T-helper 1 cell treated with Interleukin-12 subunit alpha and Interleukin-12 subunit beta and Interleukin-4 antibody, amounts not matched to agents 30 μg/mL and 1 μg/mL, for 36 hours (primary cell): ENCODE data around the gene GLB1L2.
"Not testable (repeated sequence)": the region's sequence is repeated elsewhere in the genome, so short reads cannot be mapped to it uniquely, and the experiment has no call there.

Experiments used
- H3K27ac Mint-ChIP-seq: one replicate; pipeline ENCODE4 v1.8.0; 2021; ENCODE audit warnings: mild to moderate bottlenecking, mixed read lengths
- H3K27me3 Mint-ChIP-seq: one replicate; pipeline ENCODE4 v1.8.0; 2021; ENCODE audit warnings: low read depth, mixed read lengths
- H3K36me3 Mint-ChIP-seq: one replicate; pipeline ENCODE4 v1.8.0; 2021; ENCODE audit warnings: low read depth, mixed read lengths
- H3K4me1 Mint-ChIP-seq: one replicate; pipeline ENCODE4 v1.8.0; 2021; ENCODE audit warnings: low read depth, mixed read lengths
- H3K4me3 Mint-ChIP-seq: one replicate; pipeline ENCODE4 v1.8.0; 2021; ENCODE audit warnings: mild to moderate bottlenecking, moderate library complexity, mixed read lengths
- H3K9me3 Mint-ChIP-seq: one replicate; pipeline ENCODE4 v1.8.0; 2021; ENCODE audit warnings: mixed read lengths

The GLB1L2 gene

DNA sequence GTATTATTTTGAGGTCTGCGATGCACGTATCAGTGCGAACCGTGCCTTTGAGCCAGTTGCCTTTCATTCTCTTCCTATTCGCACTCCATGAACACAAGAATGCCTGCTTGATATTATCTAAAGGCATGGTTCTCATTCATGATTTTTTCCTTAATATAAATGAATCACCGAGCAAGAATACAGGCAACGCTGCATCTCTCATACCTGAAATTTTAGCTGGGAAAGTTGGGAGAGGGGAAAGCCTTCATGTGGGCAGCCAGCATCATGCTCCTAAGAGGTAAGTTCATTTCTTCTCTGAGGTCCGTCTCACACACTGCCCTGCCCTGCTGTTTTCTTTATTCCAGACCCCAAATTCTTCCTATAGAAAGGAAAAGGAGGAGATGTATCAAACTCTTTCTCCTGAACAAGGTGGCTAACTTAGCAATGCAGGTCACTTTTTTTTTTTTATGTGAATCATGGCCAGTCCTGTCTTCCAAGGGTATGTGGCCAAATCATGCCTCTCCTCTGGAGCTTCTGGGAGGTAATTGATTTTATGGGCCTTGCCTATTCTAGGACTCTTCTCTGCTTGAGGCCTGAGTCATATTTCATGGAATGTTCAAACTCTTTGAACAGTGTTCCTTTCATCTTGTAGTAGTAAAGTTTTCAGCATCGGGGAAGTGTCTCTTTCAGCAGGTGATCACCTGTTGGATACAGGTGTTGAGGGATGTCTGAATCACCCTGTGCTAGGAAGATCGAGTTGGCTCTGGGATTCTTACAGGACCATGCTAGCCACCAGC is 3.2 kb downstream of the GLB1L2 start:
- Mint-ChIP-seq H3K9me3 (no peaks in the 10 kb centered on the region), H3K4me3 (no peak overlapping the region), H3K27me3 (peaks cover 43% of the 10 kb centered on the region)

DNA sequence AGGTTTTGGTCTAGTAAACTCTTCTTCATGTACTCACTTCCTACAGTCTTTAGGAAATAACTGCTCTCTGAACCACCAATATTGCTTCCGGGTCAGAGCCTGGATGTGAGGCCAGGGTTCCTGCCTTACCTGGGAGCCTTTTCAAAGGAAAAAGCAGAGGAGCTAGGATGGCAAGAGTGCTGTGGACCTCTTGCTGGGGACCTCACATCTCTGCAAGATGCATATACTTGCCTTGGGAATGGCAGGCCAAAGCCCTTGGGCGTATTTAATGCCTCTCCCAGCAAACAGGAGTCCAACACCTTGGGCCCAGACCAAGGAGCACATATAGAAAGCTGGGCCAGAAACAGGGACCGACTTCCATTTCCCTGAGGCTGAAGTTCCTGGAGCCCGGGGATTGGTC is 5.3 kb downstream of the GLB1L2 start:
- H3K36me3 Mint-ChIP-seq: no peaks in the 10 kb centered on the region
- peaks cover 28% of the 10 kb centered on the region for H3K27me3 Mint-ChIP-seq
- peaks cover 9% of the 10 kb centered on the region for H3K4me1 Mint-ChIP-seq
- no peak overlapping the region for H3K27ac Mint-ChIP-seq
- no peaks in the 10 kb centered on the region for H3K9me3 Mint-ChIP-seq
- no peak overlapping the region for H3K4me3 Mint-ChIP-seq

More for the DNA sequence above, 3.2 kb downstream of the GLB1L2 start:
- Mint-ChIP-seq H3K4me1 (peaks cover 17% of the 10 kb centered on the region), H3K36me3 (no peaks in the 10 kb centered on the region), H3K27ac (no peak overlapping the region)

DNA sequence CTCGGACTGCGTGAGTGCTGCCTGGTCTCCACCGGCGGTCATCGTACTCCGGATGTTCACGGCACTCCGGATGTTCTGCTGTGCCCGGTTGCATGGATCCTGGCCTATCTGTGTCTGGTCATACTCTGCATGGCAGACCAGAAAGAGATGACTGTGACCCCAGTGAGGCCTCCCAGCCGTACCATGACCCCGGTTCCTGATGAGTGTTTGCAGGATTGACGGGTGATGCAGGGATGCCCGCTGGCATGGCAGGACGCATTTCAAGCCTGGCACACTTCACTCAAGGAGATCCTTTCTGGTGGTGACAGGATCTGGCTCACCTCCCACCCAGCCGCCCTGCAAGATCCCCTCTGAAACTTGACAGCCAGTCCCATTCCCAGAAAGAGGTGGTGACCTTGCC is 6.3 kb downstream of the GLB1L2 start:
- Mint-ChIP-seq H3K27me3 (peaks cover 21% of the 10 kb centered on the region), H3K4me1 (peaks cover 4% of the 10 kb centered on the region), H3K4me3 (no peak overlapping the region), H3K27ac (no peak overlapping the region), H3K9me3 (no peaks in the 10 kb centered on the region), H3K36me3 (no peaks in the 10 kb centered on the region)

DNA sequence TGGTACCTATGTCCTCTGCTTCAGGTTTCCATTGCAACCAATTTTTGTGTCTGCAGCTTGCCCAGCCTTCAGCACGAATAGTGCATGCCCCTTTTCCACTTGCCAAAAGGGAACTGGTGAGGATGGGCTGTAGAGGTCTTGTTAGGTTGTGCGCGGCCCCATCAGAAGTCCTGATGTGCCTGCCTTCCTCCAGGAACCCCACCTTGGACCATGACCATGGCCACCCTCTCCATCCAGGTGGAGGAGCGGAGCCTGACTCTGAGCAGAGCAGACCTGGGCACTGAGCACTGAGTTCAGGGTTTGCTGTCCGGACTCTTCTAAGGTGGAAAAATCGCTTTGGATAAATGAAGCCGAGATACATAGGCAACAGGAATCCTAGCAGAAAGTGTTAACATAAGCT is 6.9 kb downstream of the GLB1L2 start:
- H3K36me3 Mint-ChIP-seq: no peaks in the 10 kb centered on the region
- no peak overlapping the region for H3K27ac Mint-ChIP-seq
- peaks cover 4% of the 10 kb centered on the region for H3K4me1 Mint-ChIP-seq
- H3K4me3 Mint-ChIP-seq: no peak overlapping the region
- H3K9me3 Mint-ChIP-seq: no peaks in the 10 kb centered on the region
- peaks cover 15% of the 10 kb centered on the region for H3K27me3 Mint-ChIP-seq

DNA sequence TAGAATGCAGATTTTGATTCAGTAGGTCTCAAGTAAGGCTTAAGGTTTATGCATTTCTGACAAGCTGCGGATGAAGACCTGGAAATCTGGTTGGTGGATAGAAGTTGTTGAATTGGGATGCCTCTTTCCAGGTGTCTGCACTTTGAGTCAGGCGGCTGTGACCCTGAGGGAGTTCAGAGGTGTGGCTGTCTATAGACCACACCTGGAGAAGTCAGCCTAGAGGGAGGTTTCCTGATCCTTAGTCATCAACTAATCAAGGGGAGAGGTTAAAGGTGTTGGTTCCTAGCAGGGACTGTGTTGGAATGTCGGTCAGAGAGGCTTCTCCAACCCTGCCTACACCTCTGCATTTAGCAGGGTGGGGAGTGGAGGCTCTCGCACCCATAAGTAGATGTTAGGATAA is 8.0 kb downstream of the GLB1L2 start:
- H3K27ac Mint-ChIP-seq: no peak overlapping the region
- H3K4me3 Mint-ChIP-seq: no peak overlapping the region
- no peaks in the 10 kb centered on the region for H3K36me3 Mint-ChIP-seq
- peaks cover under 1% of the 10 kb centered on the region for H3K4me1 Mint-ChIP-seq
- H3K9me3 Mint-ChIP-seq: no peaks in the 10 kb centered on the region
- H3K27me3 Mint-ChIP-seq: peaks cover 11% of the 10 kb centered on the region

DNA sequence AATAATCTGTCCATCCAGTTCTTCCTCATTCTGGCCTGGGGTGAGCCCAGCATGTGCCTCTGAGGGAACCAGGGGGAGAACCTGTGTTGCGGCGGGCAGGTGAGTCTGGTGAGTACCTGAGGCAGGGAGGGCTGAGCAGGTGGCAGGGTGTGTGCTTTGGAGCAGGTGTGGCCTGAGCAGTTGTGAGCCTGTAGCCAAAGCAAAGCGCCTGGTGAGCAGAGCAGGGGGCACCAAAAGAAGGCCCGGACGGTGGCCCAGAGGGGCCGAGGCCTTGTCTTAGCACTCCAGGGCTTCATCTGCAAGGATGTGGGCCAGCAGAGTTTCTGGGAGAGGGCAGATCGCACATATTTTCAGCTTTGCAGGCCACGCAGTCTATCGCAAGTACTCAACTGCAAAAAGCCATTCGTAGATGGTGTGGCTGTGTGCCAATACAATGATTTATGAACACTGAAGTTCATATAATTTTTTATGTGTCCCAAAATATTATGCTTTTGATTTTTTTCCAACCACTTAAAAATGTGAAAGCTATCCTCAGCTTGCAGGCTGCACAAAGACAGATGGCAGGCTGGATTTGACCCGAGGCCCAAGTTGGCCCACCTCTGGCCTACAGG is 8.7 kb downstream of the GLB1L2 start:
- no peaks in the 10 kb centered on the region for H3K4me1 Mint-ChIP-seq
- no peak overlapping the region for H3K4me3 Mint-ChIP-seq
- H3K27me3 Mint-ChIP-seq: peaks cover 4% of the 10 kb centered on the region
- no peaks in the 10 kb centered on the region for H3K9me3 Mint-ChIP-seq
- no peaks in the 10 kb centered on the region for H3K36me3 Mint-ChIP-seq
- H3K27ac Mint-ChIP-seq: no peak overlapping the region

DNA sequence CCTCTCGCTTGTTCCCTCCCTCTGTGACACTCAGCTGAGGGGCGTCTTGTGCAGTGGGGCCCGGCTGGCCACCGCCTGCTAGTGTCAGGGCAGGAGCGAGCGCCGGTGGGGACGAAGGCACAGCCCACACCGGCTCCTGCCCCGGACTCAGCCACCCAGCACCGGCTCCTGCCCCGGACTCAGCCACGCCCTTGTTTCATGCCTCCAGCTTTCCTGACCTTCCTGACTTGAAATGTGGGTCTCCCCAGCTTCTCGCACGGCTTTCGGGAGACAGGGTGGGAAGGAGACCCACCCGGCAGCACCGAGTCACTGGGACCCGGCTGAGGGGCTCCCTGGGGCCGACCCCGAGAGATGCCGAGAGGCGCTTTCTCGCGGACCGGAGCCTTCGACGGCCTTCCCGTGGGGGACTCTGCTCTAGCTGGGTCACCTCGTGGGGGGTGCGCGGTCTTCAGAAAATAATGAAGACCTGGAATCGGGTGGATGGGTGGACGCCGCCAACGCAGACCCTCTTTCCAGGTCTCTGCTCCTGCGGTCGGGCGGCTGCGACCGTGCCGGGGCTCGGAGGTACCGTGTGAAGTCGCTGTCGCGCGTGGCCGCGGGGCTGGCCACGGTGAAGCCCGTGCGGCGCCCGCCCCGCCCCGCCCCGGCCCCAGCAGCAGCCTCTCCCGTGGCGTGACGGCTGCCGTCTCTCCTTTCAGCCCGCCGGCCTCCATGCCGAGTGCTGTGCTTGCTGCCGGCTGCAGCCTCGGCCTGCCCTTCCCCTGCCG is 10.2 kb downstream of the GLB1L2 start:
- Mint-ChIP-seq H3K9me3 (no peaks in the 10 kb centered on the region), H3K27ac (no peak overlapping the region), H3K27me3 (peaks cover 4% of the 10 kb centered on the region), H3K4me3 (no peak overlapping the region), H3K4me1 (no peaks in the 10 kb centered on the region), H3K36me3 (no peaks in the 10 kb centered on the region)

DNA sequence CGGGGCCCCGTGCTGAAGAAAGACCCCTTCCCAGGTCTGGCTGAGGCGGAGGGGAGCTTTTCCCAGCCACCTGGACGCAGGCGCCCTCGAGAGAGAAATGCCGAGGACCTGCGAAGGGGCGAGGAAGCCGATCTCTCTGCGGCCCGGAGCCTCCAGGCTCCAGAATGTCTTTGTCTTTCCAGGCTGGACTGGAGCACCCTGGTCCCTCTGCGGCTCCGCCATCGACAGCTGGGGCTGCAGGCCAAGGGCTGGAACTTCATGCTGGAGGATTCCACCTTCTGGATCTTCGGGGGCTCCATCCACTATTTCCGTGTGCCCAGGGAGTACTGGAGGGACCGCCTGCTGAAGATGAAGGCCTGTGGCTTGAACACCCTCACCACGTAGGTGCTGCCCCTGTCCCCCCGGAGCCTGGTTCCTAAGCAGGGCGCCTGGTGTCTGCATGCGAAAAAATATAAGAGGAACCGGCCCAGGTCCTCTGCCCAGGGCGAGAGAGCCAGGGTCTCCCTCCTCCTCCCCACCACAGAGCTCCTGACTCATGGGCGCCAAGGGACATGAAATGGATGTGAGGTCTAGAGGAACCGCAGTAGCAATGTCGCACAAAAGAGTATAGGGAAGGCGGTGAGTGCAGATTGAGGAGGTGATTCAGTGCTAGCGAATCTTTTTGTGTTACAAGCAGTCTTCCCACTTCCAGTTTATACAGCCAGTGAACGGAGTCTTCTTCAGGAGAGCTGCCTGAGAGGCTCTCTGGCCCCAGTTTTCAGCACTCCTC is 11.0 kb downstream of the GLB1L2 start:
- no peak overlapping the region for H3K4me3 Mint-ChIP-seq
- peaks cover 4% of the 10 kb centered on the region for H3K27me3 Mint-ChIP-seq
- no peaks in the 10 kb centered on the region for H3K36me3 Mint-ChIP-seq
- no peaks in the 10 kb centered on the region for H3K9me3 Mint-ChIP-seq
- no peak overlapping the region for H3K27ac Mint-ChIP-seq
- H3K4me1 Mint-ChIP-seq: no peaks in the 10 kb centered on the region

DNA sequence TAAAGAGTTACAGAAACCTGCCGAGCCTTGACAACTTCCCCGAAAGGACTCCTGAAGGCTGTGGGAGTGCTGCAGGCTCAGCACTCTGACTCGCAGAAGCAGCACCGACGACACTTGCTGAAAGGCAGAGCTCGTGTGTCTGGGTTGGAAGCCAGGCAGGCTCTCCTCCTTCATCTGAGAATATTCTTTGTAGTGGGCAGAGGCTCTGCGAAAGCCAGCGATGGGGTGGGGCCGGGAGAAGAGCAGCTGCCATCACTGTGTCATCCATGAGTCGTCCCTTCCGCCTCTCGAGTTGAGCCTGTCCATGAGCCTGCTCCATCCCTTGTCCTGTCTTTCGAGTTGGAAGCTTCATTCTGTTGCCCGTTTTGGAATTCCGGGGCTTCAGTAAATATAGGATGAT is 11.9 kb downstream of the GLB1L2 start:
- no peak overlapping the region for H3K4me3 Mint-ChIP-seq
- no peak overlapping the region for H3K27ac Mint-ChIP-seq
- H3K36me3 Mint-ChIP-seq: no peaks in the 10 kb centered on the region
- H3K27me3 Mint-ChIP-seq: peaks cover 4% of the 10 kb centered on the region
- no peaks in the 10 kb centered on the region for H3K9me3 Mint-ChIP-seq
- H3K4me1 Mint-ChIP-seq: no peaks in the 10 kb centered on the region

DNA sequence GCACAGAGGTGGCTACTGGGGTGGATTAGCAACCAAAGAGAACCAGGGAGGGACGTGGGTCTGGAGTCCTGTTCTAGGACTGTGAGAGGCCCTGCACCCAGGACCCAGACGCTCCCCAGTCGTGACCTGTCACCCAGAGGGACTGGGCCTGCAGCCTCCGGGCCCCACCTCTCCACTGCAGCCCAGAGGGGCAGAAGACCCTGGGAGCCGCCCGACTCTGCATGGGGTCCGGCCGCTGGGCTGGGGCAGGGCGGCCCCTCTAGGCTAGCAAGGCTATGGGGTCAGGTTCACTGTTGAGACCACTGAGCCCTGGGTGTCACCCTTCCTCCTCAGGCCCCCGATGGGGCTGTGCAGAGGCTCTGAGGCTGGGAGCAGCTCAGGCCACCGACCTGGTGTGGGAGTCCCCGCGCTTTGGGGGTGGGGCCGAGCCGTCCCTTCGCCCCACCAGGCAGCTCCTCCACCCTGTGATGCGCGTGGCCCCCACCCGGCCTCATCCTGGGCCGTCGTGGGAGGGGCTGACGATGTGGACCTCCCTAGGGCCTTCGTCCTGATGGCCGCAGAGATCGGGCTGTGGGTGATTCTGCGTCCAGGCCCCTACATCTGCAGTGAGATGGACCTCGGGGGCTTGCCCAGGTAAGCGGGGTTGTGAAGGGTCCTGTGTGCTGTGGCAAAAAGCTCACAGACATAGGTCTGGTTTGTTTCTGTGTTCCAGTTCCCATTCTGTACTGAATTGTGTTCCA is 12.9 kb downstream of the GLB1L2 start:
- not testable (repeated sequence) for H3K36me3 Mint-ChIP-seq, H3K4me3 Mint-ChIP-seq, H3K27ac Mint-ChIP-seq, H3K4me1 Mint-ChIP-seq, H3K9me3 Mint-ChIP-seq, H3K27me3 Mint-ChIP-seq

DNA sequence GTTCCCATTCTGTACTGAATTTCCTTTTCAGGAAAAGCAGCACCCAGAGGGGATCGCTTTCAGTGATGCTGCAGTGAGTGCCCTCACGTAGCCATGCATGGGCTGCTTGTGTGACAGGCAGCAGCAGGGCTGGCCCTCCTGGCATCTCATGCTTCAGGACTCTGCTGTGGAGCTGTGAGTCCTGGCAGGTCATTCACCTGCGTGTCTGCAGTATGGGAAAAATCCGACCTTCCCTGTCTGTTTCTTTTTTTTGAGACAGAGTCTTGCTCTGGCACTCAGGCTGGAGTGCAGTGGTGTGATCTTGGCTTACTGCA is 13.4 kb downstream of the GLB1L2 start:
- Mint-ChIP-seq H3K4me3 (no peak overlapping the region), H3K4me1 (peaks cover 13% of the 10 kb centered on the region), H3K27ac (no peak overlapping the region), H3K27me3 (peaks cover 4% of the 10 kb centered on the region), H3K9me3 (no peaks in the 10 kb centered on the region), H3K36me3 (peaks cover 2% of the 10 kb centered on the region)

DNA sequence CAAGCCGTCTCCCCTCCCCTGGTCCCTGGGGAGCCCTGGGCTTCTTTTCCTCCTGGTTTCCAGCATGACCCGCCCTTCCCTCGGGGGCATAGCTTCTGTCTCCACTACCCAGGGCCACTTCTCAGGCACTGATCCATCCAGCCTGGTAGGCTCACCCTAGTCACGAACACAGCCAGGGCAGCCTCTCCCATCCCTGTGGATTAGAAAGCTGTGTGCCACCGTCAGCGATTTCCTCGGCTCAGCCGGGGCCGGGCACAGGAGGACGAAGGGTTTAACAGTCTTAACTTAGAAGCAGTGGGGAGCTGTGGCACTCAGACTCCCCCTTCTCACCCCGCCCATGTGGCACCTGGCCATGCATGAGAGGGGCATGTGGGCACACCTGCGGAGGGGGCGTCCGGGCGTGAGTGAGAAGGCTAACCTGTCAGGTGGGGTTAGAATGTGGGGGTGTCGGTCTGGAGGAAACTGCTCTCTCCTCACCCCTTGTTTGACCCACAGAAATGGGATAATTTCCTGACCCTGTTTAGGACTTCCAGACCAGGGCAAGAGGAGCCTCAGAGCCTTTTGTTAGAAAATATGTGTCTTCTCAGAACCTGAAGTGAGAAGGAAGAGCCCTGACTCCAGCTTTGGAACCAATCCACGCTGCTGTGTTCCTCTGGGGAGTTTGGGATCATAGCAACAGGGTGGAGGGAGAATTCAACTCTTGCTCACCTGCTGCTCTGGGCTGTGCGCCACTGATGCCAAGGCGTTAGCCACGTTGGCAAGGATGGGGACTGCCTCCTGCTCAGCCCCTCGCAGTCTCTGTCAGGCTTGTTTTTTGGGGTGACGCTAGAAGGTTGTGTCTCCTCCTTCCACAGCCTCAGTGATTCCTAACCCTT is 14.6 kb downstream of the GLB1L2 start:
- Mint-ChIP-seq H3K4me3 (no peak overlapping the region), H3K27ac (peak overlapping the region; percentile 18), H3K9me3 (no peaks in the 10 kb centered on the region), H3K36me3 (peaks cover 3% of the 10 kb centered on the region), H3K27me3 (peaks cover 4% of the 10 kb centered on the region), H3K4me1 (peaks cover 16% of the 10 kb centered on the region)

DNA sequence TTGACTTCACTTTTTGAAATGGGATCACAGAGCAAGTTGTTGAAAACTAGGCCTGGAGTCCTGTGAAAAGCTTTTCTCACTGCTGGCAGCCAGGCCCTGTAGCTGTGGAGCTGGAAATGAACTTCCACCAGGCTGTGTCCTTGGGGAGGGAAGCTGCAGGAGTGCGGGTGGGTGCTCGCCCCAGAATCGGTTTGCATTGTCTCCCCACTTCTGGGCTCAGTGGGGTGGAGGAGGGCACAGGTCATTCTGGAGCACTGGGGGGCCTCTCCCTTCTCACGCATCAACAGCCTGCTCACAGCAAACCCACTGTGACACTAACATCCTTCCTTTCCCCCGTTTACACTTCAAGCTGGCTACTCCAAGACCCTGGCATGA is 15.2 kb downstream of the GLB1L2 start:
- H3K36me3 Mint-ChIP-seq: peaks cover 3% of the 10 kb centered on the region
- peaks cover 16% of the 10 kb centered on the region for H3K4me1 Mint-ChIP-seq
- H3K4me3 Mint-ChIP-seq: no peak overlapping the region
- H3K9me3 Mint-ChIP-seq: no peaks in the 10 kb centered on the region
- H3K27me3 Mint-ChIP-seq: peaks cover 4% of the 10 kb centered on the region
- peak overlapping the region; percentile 15 for H3K27ac Mint-ChIP-seq
